Parathyroid adenoma (tissue), 2 donors: ENCODE measurements around the gene NUDT4.

Source experiments
- H2AFZ ChIP-seq: fragments of 300-600 bp; sonication (generic); one replicate; pipeline ENCODE4 v1.7.0; 2017; ENCODE audit warnings: antibody characterized with exemption, mild to moderate bottlenecking
- H3K27ac ChIP-seq: fragments of 300-600 bp; sonication (generic); one replicate; pipeline ENCODE4 v1.7.0; 2017
- H3K27me3 ChIP-seq: fragments of 300-600 bp; sonication (generic); one replicate; pipeline ENCODE4 v1.7.0; 2017; ENCODE audit warnings: low read length; ENCODE audit not compliant: control insufficient read depth, insufficient read depth
- H3K36me3 ChIP-seq: fragments of 300-600 bp; sonication (generic); one replicate; pipeline ENCODE4 v1.7.0; 2017; ENCODE audit warnings: low read length; ENCODE audit not compliant: control insufficient read depth, insufficient read depth
- H3K4me1 ChIP-seq: fragments of 300-600 bp; sonication (generic); one replicate; pipeline ENCODE4 v1.7.0; 2017; ENCODE audit warnings: control low read depth
- H3K4me2 ChIP-seq: fragments of 300-600 bp; sonication (generic); one replicate; pipeline ENCODE4 v1.7.0; 2017; ENCODE audit warnings: low read length
- H3K4me3 ChIP-seq: fragments of 300-600 bp; sonication (generic); one replicate; pipeline ENCODE4 v1.7.0; 2017; ENCODE audit warnings: low read depth, low read length
- H3K79me2 ChIP-seq: fragments of 300-600 bp; sonication (generic); one replicate; pipeline ENCODE4 v1.7.0; 2017; ENCODE audit warnings: control low read depth
- H3K9ac ChIP-seq: fragments of 300-600 bp; sonication (generic); one replicate; pipeline ENCODE4 v1.7.0; 2017; ENCODE audit warnings: mild to moderate bottlenecking
- H3K9me3 ChIP-seq: fragments of 300-600 bp; sonication (generic); one replicate; pipeline ENCODE4 v1.7.0; 2017; ENCODE audit warnings: low read length; ENCODE audit not compliant: control insufficient read depth
- CTCF ChIP-seq: fragments of 300-600 bp; sonication (generic); IDR thresholded peaks from one replicate; pipeline ENCODE4 v1.7.0; 2017; ENCODE audit warnings: antibody characterized with exemption, mild to moderate bottlenecking
- donor health status: primary hyperparathyroidism.

Gene NUDT4

GRCh38 chr12:93413064-93413463, 35.3 kb downstream of the NUDT4 start:
- H3K27me3 ChIP-seq: no peaks in the 10 kb centered on the region
- peaks cover 2% of the 10 kb centered on the region for H3K4me1 ChIP-seq
- H3K4me3 ChIP-seq: no peak overlapping the region
- no peaks in the 10 kb centered on the region for H3K36me3 ChIP-seq
- peaks cover 34% of the 10 kb centered on the region for H3K79me2 ChIP-seq
- no peaks in the 10 kb centered on the region for H3K9me3 ChIP-seq
- H3K4me2 ChIP-seq: no peak overlapping the region
- H3K9ac ChIP-seq: no peak overlapping the region
- no peak overlapping the region for H2AFZ ChIP-seq
- no peak for TF ChIP-seq CTCF
- H3K27ac ChIP-seq: no peak overlapping the region

- no peaks in the 10 kb centered on the region for H3K36me3 ChIP-seq
- no peak overlapping the region for H3K9ac ChIP-seq
- H3K4me1 ChIP-seq: peaks cover 2% of the 10 kb centered on the region
Measured at GRCh38 chr12:93415723-93416464, 38.2 kb downstream of the NUDT4 start.

DNA sequence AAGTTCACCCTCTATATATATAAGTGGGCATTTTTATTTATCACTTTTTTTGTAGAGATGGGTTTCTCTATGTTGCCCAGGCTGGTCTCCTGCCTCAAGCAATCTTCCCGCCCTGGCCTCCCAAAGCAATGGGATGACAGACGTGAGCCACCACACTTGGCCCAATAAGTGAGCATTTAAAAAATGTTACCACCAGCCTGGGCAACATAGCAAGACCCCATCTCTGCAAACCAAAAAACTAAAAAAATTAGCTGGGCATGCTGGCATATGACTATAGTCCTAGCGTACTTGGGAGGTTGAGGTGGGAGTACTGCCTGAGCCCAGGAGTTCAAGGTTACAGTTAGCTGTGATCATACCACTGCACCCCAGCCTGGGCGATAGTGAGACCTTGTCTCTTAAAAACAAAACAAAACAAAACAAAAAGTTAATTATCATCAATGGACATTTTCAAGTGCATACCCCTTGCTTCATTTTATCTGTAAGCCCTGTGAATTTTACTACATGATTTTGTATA, 40.3 kb downstream of the NUDT4 start:
- H3K4me2 ChIP-seq: no peak overlapping the region
- H3K9ac ChIP-seq: no peak overlapping the region
- H3K27me3 ChIP-seq: no peaks in the 10 kb centered on the region
- no peaks in the 10 kb centered on the region for H3K4me1 ChIP-seq
- no peak for TF ChIP-seq CTCF
- no peak overlapping the region for H2AFZ ChIP-seq
- peaks cover 41% of the 10 kb centered on the region for H3K79me2 ChIP-seq
- no peak overlapping the region for H3K4me3 ChIP-seq
- no peak overlapping the region for H3K27ac ChIP-seq
- no peaks in the 10 kb centered on the region for H3K36me3 ChIP-seq
- no peaks in the 10 kb centered on the region for H3K9me3 ChIP-seq

More at GRCh38 chr12:93415723-93416464, 38.2 kb downstream of the NUDT4 start:
- Histone ChIP-seq H3K4me3 (no peak overlapping the region), H3K9me3 (no peaks in the 10 kb centered on the region), H2AFZ (no peak overlapping the region), H3K4me2 (no peak overlapping the region), H3K27ac (no peak overlapping the region), H3K27me3 (no peaks in the 10 kb centered on the region), H3K79me2 (peaks cover 40% of the 10 kb centered on the region)
- TF ChIP-seq CTCF: no peak

- peak; percentile 64 for TF ChIP-seq CTCF
Measured at GRCh38 chr12:93419388-93420034, 41.8 kb downstream of the NUDT4 start.

More at GRCh38 chr12:93419388-93420034, 41.8 kb downstream of the NUDT4 start:
- H3K36me3 ChIP-seq: no peaks in the 10 kb centered on the region
- H3K79me2 ChIP-seq: peaks cover 37% of the 10 kb centered on the region
- H2AFZ ChIP-seq: no peak overlapping the region
- no peak overlapping the region for H3K4me2 ChIP-seq
- no peaks in the 10 kb centered on the region for H3K9me3 ChIP-seq
- H3K4me1 ChIP-seq: peaks cover 2% of the 10 kb centered on the region
- no peaks in the 10 kb centered on the region for H3K27me3 ChIP-seq
- no peak overlapping the region for H3K27ac ChIP-seq
- no peak overlapping the region for H3K9ac ChIP-seq
- no peak overlapping the region for H3K4me3 ChIP-seq
